ACC112 (cell line): ENCODE results near the gene NAPB.

ENCODE experiments used
- H2AFZ ChIP-seq: fragments of 200-600 bp; sonication (generic); one replicate; pipeline ENCODE4 v1.6.0; 2017; ENCODE audit warnings: antibody characterized with exemption, low read length; ENCODE audit not compliant: unreplicated experiment
- H3K27ac ChIP-seq: fragments of 200-600 bp; sonication (generic); 2 replicates; pipeline ENCODE4 v1.5.1; 2014; ENCODE audit warnings: low read depth, mild to moderate bottlenecking, antibody characterized with exemption, low read length, moderate library complexity
- H3K27me3 ChIP-seq: fragments of 200-600 bp; sonication (generic); 2 replicates; pipeline ENCODE4 v1.6.1; 2014; ENCODE audit warnings: mild to moderate bottlenecking, antibody characterized with exemption, low read length, moderate library complexity, mixed read lengths; ENCODE audit not compliant: insufficient read depth
- H3K36me3 ChIP-seq: fragments of 200-600 bp; sonication (generic); 2 replicates; pipeline ENCODE4 v1.6.1; 2016; ENCODE audit warnings: mild to moderate bottlenecking, antibody characterized with exemption, low read length, moderate library complexity, mixed read lengths; ENCODE audit not compliant: insufficient read depth
- H3K4me1 ChIP-seq: fragments of 200-600 bp; sonication (generic); one replicate; pipeline ENCODE4 v1.6.1; 2016; ENCODE audit warnings: low read length, mixed read lengths; ENCODE audit not compliant: insufficient read depth, unreplicated experiment, control insufficient read depth
- H3K4me3 ChIP-seq: fragments of 200-600 bp; sonication (generic); 2 replicates; pipeline ENCODE4 v1.5.1; 2014; ENCODE audit warnings: mild to moderate bottlenecking, low read depth, low read length
- H3K79me2 ChIP-seq: fragments of 200-600 bp; sonication (generic); one replicate; pipeline ENCODE4 v1.6.0; 2016; ENCODE audit warnings: low read length; ENCODE audit not compliant: control insufficient read depth, unreplicated experiment, insufficient read depth

Gene NAPB

GRCh38 chr20:23367770-23368169, 53.5 kb downstream of the NAPB start:
- Histone ChIP-seq H3K4me1 (peaks cover 43% of the 10 kb centered on the region), H3K79me2 (peaks cover 62% of the 10 kb centered on the region)

GRCh38 chr20:23366384-23366783, 54.9 kb downstream of the NAPB start:
- Histone ChIP-seq H3K4me3 (peak overlapping the region; percentile 56), H3K27me3 (no peaks in the 10 kb centered on the region), H3K27ac (no peak overlapping the region; the same call in 1 of the 2 replicates), H3K79me2 (peaks cover 66% of the 10 kb centered on the region), H3K36me3 (peaks cover 22% of the 10 kb centered on the region), H2AFZ (no peak overlapping the region), H3K4me1 (peaks cover 43% of the 10 kb centered on the region)

More at GRCh38 chr20:23367770-23368169, 53.5 kb downstream of the NAPB start:
- 0 out of 2 replicates have a peak overlapping the region, but pooled peaks have one; percentile 10 for H3K4me3 ChIP-seq
- H3K27ac ChIP-seq = peak overlapping the region; percentile 38; the same call in 1 of the 2 replicates
- peaks cover 22% of the 10 kb centered on the region for H3K36me3 ChIP-seq
- H2AFZ ChIP-seq = no peak overlapping the region
- no peaks in the 10 kb centered on the region for H3K27me3 ChIP-seq

GRCh38 chr20:23365390-23366165, 55.7 kb downstream of the NAPB start:
- no peaks in the 10 kb centered on the region for H3K27me3 ChIP-seq
- H3K27ac ChIP-seq = no peak overlapping the region; the same call in 1 of the 2 replicates
- H3K4me1 ChIP-seq = peaks cover 49% of the 10 kb centered on the region
- H3K79me2 ChIP-seq = peaks cover 66% of the 10 kb centered on the region
- peaks cover 14% of the 10 kb centered on the region; the same call in 1 of the 2 replicates for H3K36me3 ChIP-seq
- no peak overlapping the region for H2AFZ ChIP-seq
- H3K4me3 ChIP-seq = peak overlapping the region; percentile 56

GRCh38 chr20:23363257-23363649, 58.0 kb downstream of the NAPB start:
- Histone ChIP-seq H3K27ac (peak overlapping the region; percentile 73; the same call in 1 of the 2 replicates), H3K36me3 (no peaks in the 10 kb centered on the region), H2AFZ (no peak overlapping the region), H3K27me3 (no peaks in the 10 kb centered on the region), H3K4me3 (peak overlapping the region; percentile 81), H3K79me2 (peaks cover 58% of the 10 kb centered on the region), H3K4me1 (peaks cover 49% of the 10 kb centered on the region)

- peak overlapping the region; percentile 73 for H3K27ac ChIP-seq
- peaks cover 52% of the 10 kb centered on the region for H3K79me2 ChIP-seq
- H2AFZ ChIP-seq = no peak overlapping the region
Measured at GRCh38 chr20:23362392-23363256, 58.7 kb downstream of the NAPB start.

GRCh38 chr20:23361476-23362391, 59.6 kb downstream of the NAPB start, which contains the start of gene GZF1:
TSS of gene GZF1 (plus strand) at chr20:23362182. CDS start at chr20:23364384, 2,202 bp downstream.
- Histone ChIP-seq H3K4me1 (peaks cover 38% of the 10 kb centered on the region), H3K4me3 (peak within 1 kb of the TSS; percentile 93), H3K36me3 (no peaks in the 10 kb centered on the region), H2AFZ (peak within 1 kb of the TSS; percentile 55), H3K79me2 (peaks cover 44% of the 10 kb centered on the region), H3K27me3 (no peaks in the 10 kb centered on the region), H3K27ac (peak within 1 kb of the TSS; percentile 95)

More at GRCh38 chr20:23362392-23363256, 58.7 kb downstream of the NAPB start:
- Histone ChIP-seq H3K36me3 (no peaks in the 10 kb centered on the region), H3K27me3 (no peaks in the 10 kb centered on the region), H3K4me3 (peak overlapping the region; percentile 81), H3K4me1 (peaks cover 42% of the 10 kb centered on the region)

GRCh38 chr20:23361119-23361475, 60.2 kb downstream of the NAPB start:
- Histone ChIP-seq H2AFZ (peak overlapping the region; percentile 55), H3K27ac (peak overlapping the region; percentile 95), H3K36me3 (no peaks in the 10 kb centered on the region), H3K79me2 (peaks cover 38% of the 10 kb centered on the region), H3K4me3 (peak overlapping the region; percentile 93), H3K27me3 (no peaks in the 10 kb centered on the region), H3K4me1 (peaks cover 32% of the 10 kb centered on the region)

- H3K36me3 ChIP-seq = no peaks in the 10 kb centered on the region
- H3K27ac ChIP-seq = peak overlapping the region; percentile 95
- H3K79me2 ChIP-seq = peaks cover 32% of the 10 kb centered on the region
- H2AFZ ChIP-seq = peak overlapping the region; percentile 55
- H3K27me3 ChIP-seq = no peaks in the 10 kb centered on the region
- peaks cover 27% of the 10 kb centered on the region for H3K4me1 ChIP-seq
- H3K4me3 ChIP-seq = peak overlapping the region; percentile 93
Measured at GRCh38 chr20:23360531-23360930, 60.8 kb downstream of the NAPB start.

- Histone ChIP-seq H3K4me3 (no peak overlapping the region), H3K27ac (no peak overlapping the region), H2AFZ (peak overlapping the region; percentile 7), H3K4me1 (peaks cover 27% of the 10 kb centered on the region), H3K27me3 (no peaks in the 10 kb centered on the region), H3K36me3 (no peaks in the 10 kb centered on the region), H3K79me2 (peaks cover 22% of the 10 kb centered on the region)
Measured at GRCh38 chr20:23358923-23359593, 62.2 kb downstream of the NAPB start.
